Measurements from ENCODE around the gene HYDIN.
"Not testable (repeated sequence)": the region's sequence is repeated elsewhere in the genome, so short reads cannot be mapped to it uniquely, and the experiment has no call there.

DNA sequence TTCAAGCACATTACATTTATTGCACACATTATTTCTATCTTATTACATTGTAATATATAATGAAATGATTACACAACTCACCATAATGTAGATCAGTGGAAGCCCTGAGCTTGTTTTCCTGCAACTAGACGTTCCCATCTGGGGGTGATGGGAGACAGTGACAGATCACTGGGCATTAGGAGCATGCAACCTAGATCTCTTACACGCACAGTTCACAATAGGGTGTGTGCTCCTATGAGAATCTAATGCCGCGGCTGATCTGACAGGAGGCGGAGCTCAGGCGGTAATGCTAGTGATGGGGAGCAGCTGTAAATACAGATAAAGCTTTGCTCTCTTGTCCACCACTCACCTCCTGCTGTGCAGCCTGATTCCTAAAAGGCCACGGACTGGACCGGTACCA, 69.5 kb downstream of the HYDIN start:
- TF ChIP-seq TAF1 (conservative IDR thresholded peaks at IDR 0.05); JUND (IDR thresholded peaks at IDR 0.05); YY1 (IDR thresholded peaks at IDR 0.05); NR2F2 (IDR thresholded peaks at IDR 0.05); RXRA (IDR thresholded peaks at IDR 0.05); EGR1 (IDR thresholded peaks at IDR 0.05; ENCODE audit: low read depth in 2 of 2); RAD21 (IDR thresholded peaks at IDR 0.05); SP1 (IDR thresholded peaks at IDR 0.05): not testable (repeated sequence)
- TF ChIP-seq, protein P1, sequence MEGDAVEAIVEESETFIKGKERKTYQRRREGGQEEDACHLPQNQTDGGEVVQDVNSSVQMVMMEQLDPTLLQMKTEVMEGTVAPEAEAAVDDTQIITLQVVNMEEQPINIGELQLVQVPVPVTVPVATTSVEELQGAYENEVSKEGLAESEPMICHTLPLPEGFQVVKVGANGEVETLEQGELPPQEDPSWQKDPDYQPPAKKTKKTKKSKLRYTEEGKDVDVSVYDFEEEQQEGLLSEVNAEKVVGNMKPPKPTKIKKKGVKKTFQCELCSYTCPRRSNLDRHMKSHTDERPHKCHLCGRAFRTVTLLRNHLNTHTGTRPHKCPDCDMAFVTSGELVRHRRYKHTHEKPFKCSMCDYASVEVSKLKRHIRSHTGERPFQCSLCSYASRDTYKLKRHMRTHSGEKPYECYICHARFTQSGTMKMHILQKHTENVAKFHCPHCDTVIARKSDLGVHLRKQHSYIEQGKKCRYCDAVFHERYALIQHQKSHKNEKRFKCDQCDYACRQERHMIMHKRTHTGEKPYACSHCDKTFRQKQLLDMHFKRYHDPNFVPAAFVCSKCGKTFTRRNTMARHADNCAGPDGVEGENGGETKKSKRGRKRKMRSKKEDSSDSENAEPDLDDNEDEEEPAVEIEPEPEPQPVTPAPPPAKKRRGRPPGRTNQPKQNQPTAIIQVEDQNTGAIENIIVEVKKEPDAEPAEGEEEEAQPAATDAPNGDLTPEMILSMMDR (IDR thresholded peaks at IDR 0.05; ENCODE audit: low read depth, low read length, missing input control) = not testable (repeated sequence)
- TF ChIP-seq, protein P2, sequence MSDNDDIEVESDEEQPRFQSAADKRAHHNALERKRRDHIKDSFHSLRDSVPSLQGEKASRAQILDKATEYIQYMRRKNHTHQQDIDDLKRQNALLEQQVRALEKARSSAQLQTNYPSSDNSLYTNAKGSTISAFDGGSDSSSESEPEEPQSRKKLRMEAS (IDR thresholded peaks at IDR 0.05) = not testable (repeated sequence)
- TF ChIP-seq, protein P3, sequence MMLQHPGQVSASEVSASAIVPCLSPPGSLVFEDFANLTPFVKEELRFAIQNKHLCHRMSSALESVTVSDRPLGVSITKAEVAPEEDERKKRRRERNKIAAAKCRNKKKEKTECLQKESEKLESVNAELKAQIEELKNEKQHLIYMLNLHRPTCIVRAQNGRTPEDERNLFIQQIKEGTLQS (IDR thresholded peaks at IDR 0.05) = not testable (repeated sequence)

All from liver (tissue), 3 donors.